HepG2 (cell line): ENCODE measurements around the gene HCFC1. TPM values are rescaled to one million over a fixed set of nuclear protein-coding genes. Genes with fewer than 3 reads are reported as not detected.

Source experiments
- BATF2 ChIP-seq: sonication (generic); formaldehyde crosslinking; IDR thresholded peaks from 2 replicates; pipeline ENCODE4 v1.8.0; 2022; ENCODE audit warnings: mild to moderate bottlenecking, missing genetic modification reagents, moderate library complexity
- GLI4 ChIP-seq: sonication (generic); formaldehyde crosslinking; IDR thresholded peaks from 2 replicates; pipeline ENCODE4 v1.5.1; 2020; ENCODE audit warnings: missing genetic modification reagents, mild to moderate bottlenecking, moderate library complexity, borderline replicate concordance
- HOXA3 ChIP-seq: sonication (generic); formaldehyde crosslinking; IDR thresholded peaks from 2 replicates; pipeline ENCODE4 v1.5.0; 2020; ENCODE audit warnings: missing genetic modification reagents
- ISL2 ChIP-seq: sonication (generic); formaldehyde crosslinking; IDR thresholded peaks from 2 replicates; pipeline ENCODE4 v1.5.0; 2020; ENCODE audit warnings: missing genetic modification reagents
- MAZ ChIP-seq, 2 experiments: sonication (generic) in 1 of 2; formaldehyde crosslinking in 1 of 2; IDR thresholded peaks; 2 replicates each; pipeline versions ENCODE4 v1.5.0 to v1.6.1; 2012 to 2020; ENCODE audit warnings: low read depth in 2 of 2, mild to moderate bottlenecking in 2 of 2, borderline replicate concordance in 1 of 2, improper control_type of control experiment in 1 of 2, low read length in 1 of 2, missing genetic modification reagents in 1 of 2, moderate library complexity in 1 of 2
- MYC ChIP-seq: sonication (generic); formaldehyde crosslinking; IDR thresholded peaks from 2 replicates; pipeline ENCODE4 v1.9.0; 2021; ENCODE audit warnings: missing genetic modification reagents, borderline replicate concordance
- PATZ1 ChIP-seq: sonication (generic); formaldehyde crosslinking; IDR thresholded peaks from 2 replicates; pipeline ENCODE4 v1.4.0; 2020; ENCODE audit warnings: missing genetic modification reagents
- PBX2 ChIP-seq: IDR thresholded peaks from 2 replicates; pipeline ENCODE4 v1.6.1; 2016; ENCODE audit warnings: control low read depth
- PHF20 ChIP-seq: sonication (generic); formaldehyde crosslinking; IDR thresholded peaks from 2 replicates; pipeline ENCODE4 v1.5.0; 2020; ENCODE audit warnings: mild to moderate bottlenecking, missing genetic modification reagents
- SNAPC2 ChIP-seq: sonication (generic); formaldehyde crosslinking; IDR thresholded peaks from 2 replicates; pipeline ENCODE4 v1.8.1; 2022; ENCODE audit warnings: mild to moderate bottlenecking, missing genetic modification reagents
- SP2 ChIP-seq: sonication (generic); formaldehyde crosslinking; IDR thresholded peaks from 2 replicates; pipeline ENCODE4 v1.5.1; 2020; ENCODE audit warnings: mild to moderate bottlenecking, missing genetic modification reagents
- TAF15 ChIP-seq: fragments of 200-400 bp; formaldehyde crosslinking; IDR thresholded peaks from one replicate; pipeline ENCODE4 v1.6.1; 2018; ENCODE audit warnings: mild to moderate bottlenecking, low read depth, low read length; ENCODE audit not compliant: poor library complexity, severe bottlenecking
- XBP1 ChIP-seq: sonication (generic); formaldehyde crosslinking; IDR thresholded peaks from 2 replicates; pipeline ENCODE4 v1.5.0; 2020; ENCODE audit warnings: missing genetic modification reagents
- ZBTB7A ChIP-seq: sonication (generic); formaldehyde crosslinking; IDR thresholded peaks from 2 replicates; pipeline ENCODE4 v1.8.0; 2022; ENCODE audit warnings: mild to moderate bottlenecking, missing genetic modification reagents
- ZFP41 ChIP-seq: sonication (generic); formaldehyde crosslinking; IDR thresholded peaks from 2 replicates; pipeline ENCODE4 v1.4.0; 2020; ENCODE audit warnings: mild to moderate bottlenecking, missing genetic modification reagents, borderline replicate concordance
- ZFY ChIP-seq: sonication (generic); formaldehyde crosslinking; IDR thresholded peaks from 2 replicates; pipeline ENCODE4 v1.4.0; 2020; ENCODE audit warnings: missing genetic modification reagents
- ZNF20 ChIP-seq: sonication (generic); formaldehyde crosslinking; IDR thresholded peaks from 2 replicates; pipeline ENCODE4 v1.4.0; 2020; ENCODE audit warnings: mild to moderate bottlenecking, moderate library complexity, missing genetic modification reagents
- ZNF724P ChIP-seq: sonication (generic); formaldehyde crosslinking; IDR thresholded peaks from 2 replicates; pipeline ENCODE4 v1.8.0; 2022; ENCODE audit warnings: missing genetic modification reagents, borderline replicate concordance
- polyA plus RNA-seq, 8 experiments: library from polyadenylated mRNA; depleted of rRNA in 3 of 8; stranded (reverse) in 7 of 8; unstranded in 1 of 8; fragments of >200 nt; fragmentation: Illumina TruSeq in 4 of 8; extraction: Trizol in 4 of 8; gene quantifications; 2 replicates each; pipeline versions ENCODE4 v1.2.1 to v1.2.3, GENCODE V29; 2011 to 2016; ENCODE audit warnings: low read depth in 4 of 8, missing spikeins in 1 of 8, mixed read lengths in 1 of 8; ENCODE audit not compliant: insufficient read depth in 1 of 8
- total RNA-seq, 5 experiments: library from RNA; depleted of rRNA; stranded (reverse); fragments of >200 nt; fragmentation: Illumina TruSeq; extraction: Trizol; gene quantifications; 2 replicates each; pipeline ENCODE4 v1.2.3, GENCODE V29; 2016; ENCODE audit warnings: low read depth in 1 of 5
- TF ChIP-seq, protein P1 (sequence below): IDR thresholded peaks from 2 replicates; pipeline ENCODE4 v1.6.1; 2012; ENCODE audit warnings: low read depth, low read length, improper control_type of control experiment

HCFC1 gene
- total and polyA plus RNA-seq, 2 of the 13 experiments (the other 11 are each of a cell fraction or from before 2014, with no cell fraction given): 5.8 to 17.8 TPM

GRCh38 chrX:153971450-153972367 is at the start of gene HCFC1 (continued):
- TF ChIP-seq ZNF724P (peak; percentile 68; the same call in 1 of the 2 replicates), XBP1 (CRISPR knock-in tag) (no peak), MYC (CRISPR knock-in tag) (peak; percentile 67), ZFP41 (CRISPR knock-in tag) (peak; percentile 44; the same call in 1 of the 2 replicates), PHF20 (CRISPR knock-in tag) (peak; percentile 50; the same call in 1 of the 2 replicates), ZFY (peak; percentile 40; the same call in 1 of the 2 replicates), ZBTB7A (CRISPR knock-in tag) (no peak), GLI4 (CRISPR knock-in tag) (no peak), PBX2 (CRISPR knock-in tag) (no peak), MAZ (IDR thresholded peaks at IDR 0.05; ENCODE audit: borderline replicate concordance, low read depth, low read length) (0 out of 2 replicates have a peak, but pooled peaks have one; percentile 17), MAZ (CRISPR knock-in tag; IDR thresholded peaks at IDR 0.05; ENCODE audit: low read depth) (peak; percentile 64), SP2 (CRISPR knock-in tag) (peak; percentile 46; the same call in 1 of the 2 replicates), BATF2 (CRISPR knock-in tag) (no peak), ZNF20 (no peak), PATZ1 (CRISPR knock-in tag) (peak; percentile 78), ISL2 (CRISPR knock-in tag) (peak; percentile 23; the same call in 1 of the 2 replicates), HOXA3 (peak; percentile 97), TAF15 (peak; percentile 56), SNAPC2 (no peak)
- TF ChIP-seq, protein P1, sequence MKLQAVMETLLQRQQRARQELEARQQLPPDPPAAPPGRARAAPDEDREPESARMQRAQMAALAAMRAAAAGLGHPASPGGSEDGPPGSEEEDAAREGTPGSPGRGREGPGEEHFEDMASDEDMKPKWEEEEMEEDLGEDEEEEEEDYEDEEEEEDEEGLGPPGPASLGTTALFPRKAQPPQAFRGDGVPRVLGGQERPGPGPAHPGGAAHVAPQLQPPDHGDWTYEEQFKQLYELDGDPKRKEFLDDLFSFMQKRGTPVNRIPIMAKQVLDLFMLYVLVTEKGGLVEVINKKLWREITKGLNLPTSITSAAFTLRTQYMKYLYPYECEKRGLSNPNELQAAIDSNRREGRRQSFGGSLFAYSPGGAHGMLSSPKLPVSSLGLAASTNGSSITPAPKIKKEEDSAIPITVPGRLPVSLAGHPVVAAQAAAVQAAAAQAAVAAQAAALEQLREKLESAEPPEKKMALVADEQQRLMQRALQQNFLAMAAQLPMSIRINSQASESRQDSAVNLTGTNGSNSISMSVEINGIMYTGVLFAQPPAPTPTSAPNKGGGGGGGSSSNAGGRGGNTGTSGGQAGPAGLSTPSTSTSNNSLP: no peak
